Measurements from ENCODE around the gene ABTB2.

The ABTB2 gene

GRCh38 chr11:34284811-34285481 lies 72.9 kb downstream of the ABTB2 start:
- Histone ChIP-seq H3K27me3 (replicated peaks; ENCODE audit: control insufficient read depth, insufficient read depth, low read length) (no peaks in the 10 kb centered on the region; the same call in 1 of the 2 replicates), H3K36me3 (ENCODE audit: control insufficient read depth, insufficient read depth, low read length) (no peaks in the 10 kb centered on the region), H3K4me3 (replicated peaks; ENCODE audit: low read depth, low read length) (no peak overlapping the region)
- DNase-seq (ENCODE audit: extremely low read depth, insufficient read length) = no peak
- TF ChIP-seq CTCF (IDR thresholded peaks at IDR 0.05; ENCODE audit: insufficient read depth, low read length, poor library complexity, severe bottlenecking) = no peak

- H3K36me3 ChIP-seq (ENCODE audit: control insufficient read depth, insufficient read depth, low read length) = no peaks in the 10 kb centered on the region
- no peak for TF ChIP-seq CTCF (IDR thresholded peaks at IDR 0.05; ENCODE audit: insufficient read depth, low read length, poor library complexity, severe bottlenecking)
- no peaks in the 10 kb centered on the region; the same call in 1 of the 2 replicates for H3K27me3 ChIP-seq (replicated peaks; ENCODE audit: control insufficient read depth, insufficient read depth, low read length)
- no peak overlapping the region for H3K4me3 ChIP-seq (replicated peaks; ENCODE audit: low read depth, low read length)
- DNase-seq (ENCODE audit: extremely low read depth, insufficient read length) = no peak
These were observed 73.7 kb downstream of the ABTB2 start for GRCh38 chr11:34284156-34284555.

- H3K36me3 ChIP-seq (ENCODE audit: control insufficient read depth, insufficient read depth, low read length) = no peaks in the 10 kb centered on the region
- H3K27me3 ChIP-seq (replicated peaks; ENCODE audit: control insufficient read depth, insufficient read depth, low read length) = no peaks in the 10 kb centered on the region; the same call in 1 of the 2 replicates
- no peak overlapping the region for H3K4me3 ChIP-seq (replicated peaks; ENCODE audit: low read depth, low read length)
- no peak for DNase-seq (ENCODE audit: extremely low read depth, insufficient read length)
- TF ChIP-seq CTCF (IDR thresholded peaks at IDR 0.05; ENCODE audit: insufficient read depth, low read length, poor library complexity, severe bottlenecking) = no peak
These were observed 76.6 kb downstream of the ABTB2 start for GRCh38 chr11:34280945-34281872.

GRCh38 chr11:34278693-34279297 lies 79.0 kb downstream of the ABTB2 start:
- no peaks in the 10 kb centered on the region; the same call in 1 of the 2 replicates for H3K27me3 ChIP-seq (replicated peaks; ENCODE audit: control insufficient read depth, insufficient read depth, low read length)
- H3K36me3 ChIP-seq (ENCODE audit: control insufficient read depth, insufficient read depth, low read length) = no peaks in the 10 kb centered on the region
- H3K4me3 ChIP-seq (replicated peaks; ENCODE audit: low read depth, low read length) = no peak overlapping the region
- DNase-seq (ENCODE audit: extremely low read depth, insufficient read length) = no peak
- no peak for TF ChIP-seq CTCF (IDR thresholded peaks at IDR 0.05; ENCODE audit: insufficient read depth, low read length, poor library complexity, severe bottlenecking)

GRCh38 chr11:34278175-34278574 lies 79.6 kb downstream of the ABTB2 start:
- H3K4me3 ChIP-seq (replicated peaks; ENCODE audit: low read depth, low read length) = no peak overlapping the region
- no peaks in the 10 kb centered on the region for H3K36me3 ChIP-seq (ENCODE audit: control insufficient read depth, insufficient read depth, low read length)
- H3K27me3 ChIP-seq (replicated peaks; ENCODE audit: control insufficient read depth, insufficient read depth, low read length) = no peaks in the 10 kb centered on the region; the same call in 1 of the 2 replicates
- TF ChIP-seq CTCF (IDR thresholded peaks at IDR 0.05; ENCODE audit: insufficient read depth, low read length, poor library complexity, severe bottlenecking) = no peak
- DNase-seq (ENCODE audit: extremely low read depth, insufficient read length) = no peak

All from GM06990 (cell line).